ENCODE results near the gene PHACTR2.

PHACTR2 gene

DNA sequence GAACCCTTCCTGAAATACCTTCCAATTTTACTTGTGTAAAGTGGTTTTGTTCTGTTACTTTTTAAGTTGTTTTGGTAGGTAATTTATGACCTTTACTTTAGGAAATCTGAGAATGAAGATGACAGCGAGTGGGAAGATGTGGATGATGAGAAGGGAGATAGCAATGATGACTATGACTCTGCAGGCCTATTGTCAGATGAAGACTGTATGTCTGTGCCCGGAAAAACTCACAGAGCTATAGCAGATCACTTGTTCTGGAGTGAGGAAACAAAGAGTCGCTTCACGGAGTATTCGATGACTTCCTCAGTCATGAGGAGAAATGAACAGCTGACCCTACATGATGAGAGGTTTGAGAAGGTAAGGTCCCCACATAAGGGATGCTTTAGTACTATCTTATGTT lies 179.9 kb downstream of the PHACTR2 start:
- no peak overlapping the region for H3K4me3 ChIP-seq (replicated peaks; ENCODE audit: insufficient read depth, low read length)

GRCh38 chr6:143859891-143860660 lies 182.3 kb downstream of the PHACTR2 start:
- DNase-seq (ENCODE audit: low read depth in 1 of 2, low spot score in 1 of 2) = no peak
- no peaks in the 10 kb centered on the region for H3K27me3 ChIP-seq (ENCODE audit: insufficient read depth, poor library complexity, severe bottlenecking)
- no peak overlapping the region for H3K27ac ChIP-seq (replicated peaks)
- no peak overlapping the region for H3K4me3 ChIP-seq (replicated peaks; ENCODE audit: insufficient read depth, low read length)
- TF ChIP-seq SPI1 (IDR thresholded peaks at IDR 0.05; ENCODE audit: borderline replicate concordance, low read depth) (no peak), POLR2AphosphoS5 (IDR thresholded peaks at IDR 0.05; ENCODE audit: low read depth) (no peak), GABPA (IDR thresholded peaks at IDR 0.05; ENCODE audit: low read depth) (no peak)
- TF ChIP-seq, protein P1, sequence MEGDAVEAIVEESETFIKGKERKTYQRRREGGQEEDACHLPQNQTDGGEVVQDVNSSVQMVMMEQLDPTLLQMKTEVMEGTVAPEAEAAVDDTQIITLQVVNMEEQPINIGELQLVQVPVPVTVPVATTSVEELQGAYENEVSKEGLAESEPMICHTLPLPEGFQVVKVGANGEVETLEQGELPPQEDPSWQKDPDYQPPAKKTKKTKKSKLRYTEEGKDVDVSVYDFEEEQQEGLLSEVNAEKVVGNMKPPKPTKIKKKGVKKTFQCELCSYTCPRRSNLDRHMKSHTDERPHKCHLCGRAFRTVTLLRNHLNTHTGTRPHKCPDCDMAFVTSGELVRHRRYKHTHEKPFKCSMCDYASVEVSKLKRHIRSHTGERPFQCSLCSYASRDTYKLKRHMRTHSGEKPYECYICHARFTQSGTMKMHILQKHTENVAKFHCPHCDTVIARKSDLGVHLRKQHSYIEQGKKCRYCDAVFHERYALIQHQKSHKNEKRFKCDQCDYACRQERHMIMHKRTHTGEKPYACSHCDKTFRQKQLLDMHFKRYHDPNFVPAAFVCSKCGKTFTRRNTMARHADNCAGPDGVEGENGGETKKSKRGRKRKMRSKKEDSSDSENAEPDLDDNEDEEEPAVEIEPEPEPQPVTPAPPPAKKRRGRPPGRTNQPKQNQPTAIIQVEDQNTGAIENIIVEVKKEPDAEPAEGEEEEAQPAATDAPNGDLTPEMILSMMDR (IDR thresholded peaks at IDR 0.05; ENCODE audit: insufficient read depth, low read length) = no peak
- TF ChIP-seq, protein P2, sequence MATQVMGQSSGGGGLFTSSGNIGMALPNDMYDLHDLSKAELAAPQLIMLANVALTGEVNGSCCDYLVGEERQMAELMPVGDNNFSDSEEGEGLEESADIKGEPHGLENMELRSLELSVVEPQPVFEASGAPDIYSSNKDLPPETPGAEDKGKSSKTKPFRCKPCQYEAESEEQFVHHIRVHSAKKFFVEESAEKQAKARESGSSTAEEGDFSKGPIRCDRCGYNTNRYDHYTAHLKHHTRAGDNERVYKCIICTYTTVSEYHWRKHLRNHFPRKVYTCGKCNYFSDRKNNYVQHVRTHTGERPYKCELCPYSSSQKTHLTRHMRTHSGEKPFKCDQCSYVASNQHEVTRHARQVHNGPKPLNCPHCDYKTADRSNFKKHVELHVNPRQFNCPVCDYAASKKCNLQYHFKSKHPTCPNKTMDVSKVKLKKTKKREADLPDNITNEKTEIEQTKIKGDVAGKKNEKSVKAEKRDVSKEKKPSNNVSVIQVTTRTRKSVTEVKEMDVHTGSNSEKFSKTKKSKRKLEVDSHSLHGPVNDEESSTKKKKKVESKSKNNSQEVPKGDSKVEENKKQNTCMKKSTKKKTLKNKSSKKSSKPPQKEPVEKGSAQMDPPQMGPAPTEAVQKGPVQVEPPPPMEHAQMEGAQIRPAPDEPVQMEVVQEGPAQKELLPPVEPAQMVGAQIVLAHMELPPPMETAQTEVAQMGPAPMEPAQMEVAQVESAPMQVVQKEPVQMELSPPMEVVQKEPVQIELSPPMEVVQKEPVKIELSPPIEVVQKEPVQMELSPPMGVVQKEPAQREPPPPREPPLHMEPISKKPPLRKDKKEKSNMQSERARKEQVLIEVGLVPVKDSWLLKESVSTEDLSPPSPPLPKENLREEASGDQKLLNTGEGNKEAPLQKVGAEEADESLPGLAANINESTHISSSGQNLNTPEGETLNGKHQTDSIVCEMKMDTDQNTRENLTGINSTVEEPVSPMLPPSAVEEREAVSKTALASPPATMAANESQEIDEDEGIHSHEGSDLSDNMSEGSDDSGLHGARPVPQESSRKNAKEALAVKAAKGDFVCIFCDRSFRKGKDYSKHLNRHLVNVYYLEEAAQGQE (IDR thresholded peaks at IDR 0.05; ENCODE audit: insufficient replicate concordance, low read depth) = no peak

More for the DNA sequence above, 179.9 kb downstream of the PHACTR2 start:
- no peak for DNase-seq (ENCODE audit: low read depth in 1 of 2, low spot score in 1 of 2)
- H3K27ac ChIP-seq (replicated peaks) = no peak overlapping the region
- H3K27me3 ChIP-seq (ENCODE audit: insufficient read depth, poor library complexity, severe bottlenecking) = no peaks in the 10 kb centered on the region
- no peak for TF ChIP-seq GABPA (IDR thresholded peaks at IDR 0.05; ENCODE audit: low read depth)
- TF ChIP-seq POLR2AphosphoS5 (IDR thresholded peaks at IDR 0.05; ENCODE audit: low read depth) = no peak
- TF ChIP-seq, protein P1 (IDR thresholded peaks at IDR 0.05; ENCODE audit: insufficient read depth, low read length) = no peak
- TF ChIP-seq, protein P2 (IDR thresholded peaks at IDR 0.05; ENCODE audit: insufficient replicate concordance, low read depth) = no peak

DNA sequence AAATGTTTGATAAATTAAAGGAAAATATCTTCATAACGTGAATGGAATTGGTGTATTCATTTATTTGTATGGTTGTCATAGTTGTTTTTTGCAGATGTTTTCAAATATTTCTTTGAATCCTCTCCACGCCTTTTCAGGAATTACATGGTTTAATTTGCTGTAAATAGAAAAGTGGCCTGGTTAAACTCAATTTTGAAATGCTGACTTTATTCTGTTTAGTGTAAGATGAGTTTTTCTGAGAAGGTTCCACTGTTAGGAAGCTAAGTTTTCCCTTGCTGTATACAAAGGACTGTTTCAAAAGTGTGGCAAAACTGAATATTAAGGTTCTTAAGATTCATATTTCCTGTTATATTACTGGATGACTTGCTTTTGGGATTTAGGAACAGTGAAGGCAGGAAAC lies 186.0 kb downstream of the PHACTR2 start:
- Histone ChIP-seq H3K27ac (replicated peaks) (no peak overlapping the region), H3K4me3 (replicated peaks; ENCODE audit: insufficient read depth, low read length) (no peak overlapping the region), H3K27me3 (ENCODE audit: insufficient read depth, poor library complexity, severe bottlenecking) (no peaks in the 10 kb centered on the region)
- TF ChIP-seq POLR2AphosphoS5 (IDR thresholded peaks at IDR 0.05; ENCODE audit: low read depth) (no peak), GABPA (IDR thresholded peaks at IDR 0.05; ENCODE audit: low read depth) (no peak), SPI1 (IDR thresholded peaks at IDR 0.05; ENCODE audit: borderline replicate concordance, low read depth) (no peak)
- TF ChIP-seq, protein P1 (IDR thresholded peaks at IDR 0.05; ENCODE audit: insufficient read depth, low read length) = no peak
- TF ChIP-seq, protein P2 (IDR thresholded peaks at IDR 0.05; ENCODE audit: insufficient replicate concordance, low read depth) = no peak
- DNase-seq (ENCODE audit: low read depth in 1 of 2, low spot score in 1 of 2) = no peak

Data from HL-60 (cell line).